AG09319 (cell line): ENCODE data around the gene PROC.

Experiments used
- DNase-seq: peaks from one replicate; pipeline ENCODE4 v3.0.0-alpha.2; 2010; ENCODE audit warnings: low read depth; ENCODE audit errors: extremely low read depth
- TF ChIP-seq, protein P1 (sequence below): IDR thresholded peaks from 2 replicates; pipeline ENCODE4 v1.5.1; 2011; ENCODE audit warnings: low read depth, mild to moderate bottlenecking, inconsistent platforms, low read length, moderate library complexity

The PROC gene

DNA sequence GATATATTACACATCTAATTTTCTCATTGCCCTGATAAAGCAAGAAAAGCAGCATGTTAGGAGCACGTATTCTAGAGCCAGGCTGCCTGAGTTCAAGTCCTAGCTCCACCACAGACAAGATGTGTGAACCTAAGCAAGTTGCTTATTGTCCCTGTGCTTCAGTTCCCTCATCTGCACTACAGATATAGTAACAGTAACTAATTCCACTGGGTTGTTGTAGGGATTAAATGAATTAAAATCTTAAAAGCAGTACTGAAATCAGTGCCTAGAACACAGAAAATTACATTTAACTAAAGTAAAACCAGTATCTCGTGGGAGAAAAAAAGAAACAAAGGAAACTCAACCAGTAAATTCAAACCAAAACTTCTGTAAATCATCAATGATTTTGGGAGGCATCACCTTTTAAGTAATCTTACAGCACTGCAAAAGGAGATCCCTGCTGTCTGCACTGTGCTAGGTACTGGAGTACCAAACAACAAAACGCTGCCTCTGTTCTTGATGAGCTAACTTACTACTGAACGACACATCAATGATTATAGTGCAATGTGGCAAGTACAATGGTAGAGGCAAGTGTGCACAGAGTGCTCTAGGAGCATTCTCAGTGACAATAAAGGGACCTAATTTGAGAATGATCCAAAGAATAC is 38.4 kb upstream of the PROC start:
- DNase-seq: no peak
- TF ChIP-seq, protein P1, sequence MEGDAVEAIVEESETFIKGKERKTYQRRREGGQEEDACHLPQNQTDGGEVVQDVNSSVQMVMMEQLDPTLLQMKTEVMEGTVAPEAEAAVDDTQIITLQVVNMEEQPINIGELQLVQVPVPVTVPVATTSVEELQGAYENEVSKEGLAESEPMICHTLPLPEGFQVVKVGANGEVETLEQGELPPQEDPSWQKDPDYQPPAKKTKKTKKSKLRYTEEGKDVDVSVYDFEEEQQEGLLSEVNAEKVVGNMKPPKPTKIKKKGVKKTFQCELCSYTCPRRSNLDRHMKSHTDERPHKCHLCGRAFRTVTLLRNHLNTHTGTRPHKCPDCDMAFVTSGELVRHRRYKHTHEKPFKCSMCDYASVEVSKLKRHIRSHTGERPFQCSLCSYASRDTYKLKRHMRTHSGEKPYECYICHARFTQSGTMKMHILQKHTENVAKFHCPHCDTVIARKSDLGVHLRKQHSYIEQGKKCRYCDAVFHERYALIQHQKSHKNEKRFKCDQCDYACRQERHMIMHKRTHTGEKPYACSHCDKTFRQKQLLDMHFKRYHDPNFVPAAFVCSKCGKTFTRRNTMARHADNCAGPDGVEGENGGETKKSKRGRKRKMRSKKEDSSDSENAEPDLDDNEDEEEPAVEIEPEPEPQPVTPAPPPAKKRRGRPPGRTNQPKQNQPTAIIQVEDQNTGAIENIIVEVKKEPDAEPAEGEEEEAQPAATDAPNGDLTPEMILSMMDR: no peak

DNA sequence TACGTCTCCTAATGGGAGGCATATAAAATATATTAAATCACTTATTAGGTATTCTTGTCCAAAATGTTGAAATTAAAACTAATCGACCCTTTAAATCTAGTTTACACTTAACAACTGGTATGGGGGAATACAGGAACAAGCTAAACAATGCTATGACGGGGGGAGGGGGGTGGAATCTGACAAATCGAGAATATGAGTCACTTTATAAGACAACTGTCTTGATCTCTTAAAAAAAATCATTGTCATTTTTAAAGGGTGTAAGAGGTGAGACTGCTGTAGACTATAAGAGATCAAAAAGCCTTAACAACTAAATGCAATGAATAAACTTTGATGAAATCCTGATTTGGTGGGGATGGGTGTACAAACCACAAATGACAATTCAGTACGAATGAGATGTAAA is 36.5 kb upstream of the PROC start:
- DNase-seq: no peak
- TF ChIP-seq, protein P1: no peak

DNA sequence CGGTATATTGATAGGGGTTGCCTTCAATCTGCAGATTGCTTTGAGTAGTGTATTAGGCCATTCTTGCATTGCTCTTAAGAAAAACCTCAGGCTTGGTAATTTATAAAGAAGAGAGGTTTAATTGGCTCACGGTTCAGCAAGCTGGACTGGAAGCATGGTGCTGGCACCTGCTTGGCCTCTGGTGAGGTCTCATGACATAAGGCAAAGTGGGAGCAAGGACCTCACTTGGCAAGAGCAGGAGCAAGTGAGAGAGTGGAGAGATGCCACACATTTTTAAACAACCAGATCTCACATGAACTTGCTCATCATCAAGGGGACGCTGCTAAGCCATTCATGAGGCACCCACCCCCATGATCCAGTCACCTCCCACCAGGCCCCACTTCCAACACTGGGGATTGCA is 35.4 kb upstream of the PROC start:
- no peak for DNase-seq
- TF ChIP-seq, protein P1: no peak

DNA sequence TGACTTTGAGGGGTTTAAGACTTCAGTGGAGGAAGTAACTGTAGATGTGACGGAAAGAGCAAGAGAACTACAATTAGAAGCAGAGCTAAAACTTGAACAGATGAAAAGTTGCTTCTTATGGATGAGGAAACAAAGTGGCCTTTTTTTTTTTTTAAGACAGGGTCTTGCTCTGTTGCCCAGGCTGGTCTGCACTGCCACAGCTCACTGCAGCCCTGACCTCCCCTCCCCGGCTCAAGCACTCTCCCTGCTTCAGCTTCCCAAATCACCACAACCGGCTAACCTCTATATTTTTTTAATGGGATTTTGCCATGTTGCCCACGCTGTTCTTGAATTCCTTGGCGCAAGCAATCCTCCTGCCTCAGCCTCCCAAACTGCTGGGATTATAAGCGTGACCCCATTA is 33.7 kb upstream of the PROC start:
- no peak for DNase-seq
- TF ChIP-seq, protein P1: no peak

DNA sequence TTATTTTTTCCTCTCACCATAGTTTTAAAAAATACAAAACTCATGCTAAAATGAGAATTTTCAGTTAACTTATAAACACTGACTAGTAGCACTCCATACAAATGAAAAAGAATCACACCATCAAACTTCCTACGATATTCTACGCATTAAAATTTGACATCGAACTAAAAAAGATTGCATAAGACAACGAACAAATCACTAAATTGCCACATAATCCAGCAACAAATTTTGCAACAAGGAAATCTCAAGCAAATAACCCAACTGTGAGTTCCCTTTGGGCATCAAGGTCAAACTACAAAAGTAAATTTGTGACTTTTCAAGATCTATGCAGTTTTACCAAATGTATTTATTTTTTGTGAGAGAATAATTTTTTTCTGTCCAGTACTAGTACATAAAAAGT is 32.0 kb upstream of the PROC start:
- TF ChIP-seq, protein P1: no peak
- no peak for DNase-seq

DNA sequence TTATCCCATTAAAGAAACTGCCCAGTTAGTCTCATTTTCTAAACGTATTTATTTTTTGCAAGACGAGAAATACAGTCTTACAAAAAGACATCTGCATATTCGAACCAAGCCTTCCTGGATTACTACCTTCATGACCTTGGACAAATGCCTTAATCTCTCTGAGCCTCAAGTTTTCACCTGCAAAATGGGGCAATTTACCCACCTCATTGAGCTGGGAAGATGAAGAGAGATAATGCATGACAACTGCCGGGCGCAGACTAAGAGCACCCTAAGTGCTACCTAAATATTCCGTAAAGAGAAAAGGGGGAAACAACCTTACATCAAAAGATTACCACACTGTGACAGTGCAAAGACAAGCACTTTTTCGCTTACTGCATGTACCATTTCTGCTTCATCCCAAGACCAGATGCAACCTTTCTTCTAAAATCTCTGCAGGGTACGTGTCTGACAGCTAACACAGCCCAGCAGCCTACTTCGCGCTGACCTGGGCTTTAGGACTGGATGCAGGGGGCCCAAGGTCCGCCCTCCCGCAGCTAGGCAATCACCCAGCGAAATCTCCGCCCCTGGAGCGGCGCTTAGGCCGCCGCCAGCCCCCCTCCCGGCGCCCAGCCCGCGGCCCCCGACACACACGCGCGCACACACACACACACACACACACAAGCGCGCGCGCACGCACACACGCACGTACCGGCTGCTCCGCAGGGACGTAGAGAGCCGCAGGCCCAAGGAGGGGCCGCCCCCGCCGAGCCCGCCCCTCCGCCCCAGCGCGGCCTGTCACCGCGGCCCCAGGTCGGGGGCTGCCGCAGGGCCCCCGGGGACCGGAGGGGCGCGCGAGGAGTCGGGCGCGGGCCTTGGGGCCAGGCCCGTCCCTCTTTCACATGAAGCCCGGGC is 31.2 kb upstream of the PROC start:
- DNase-seq: peak; percentile 83

More for the DNA sequence above, 31.2 kb upstream of the PROC start:
- TF ChIP-seq, protein P1: no peak
